Fibroblast of lung (primary cell): ENCODE measurements around the gene NHSL1.

Source experiments
- EZH2 ChIP-seq: IDR thresholded peaks from 2 replicates; pipeline ENCODE4 v1.5.1; 2012; ENCODE audit warnings: low read length, control low read depth, mild to moderate bottlenecking; ENCODE audit errors: missing control alignments
- TF ChIP-seq, protein P1 (sequence below), 2 donors: IDR thresholded peaks in 1 of 2; conservative IDR thresholded peaks in 1 of 2; 1 replicate in 1 of 2; 2 replicates in 1 of 2; pipeline ENCODE4 v1.5.1; 2011 to 2012; ENCODE audit warnings: low read length in 2 of 2, control low read depth in 1 of 2, inconsistent platforms in 1 of 2, low read depth in 1 of 2, mild to moderate bottlenecking in 1 of 2

DNA sequence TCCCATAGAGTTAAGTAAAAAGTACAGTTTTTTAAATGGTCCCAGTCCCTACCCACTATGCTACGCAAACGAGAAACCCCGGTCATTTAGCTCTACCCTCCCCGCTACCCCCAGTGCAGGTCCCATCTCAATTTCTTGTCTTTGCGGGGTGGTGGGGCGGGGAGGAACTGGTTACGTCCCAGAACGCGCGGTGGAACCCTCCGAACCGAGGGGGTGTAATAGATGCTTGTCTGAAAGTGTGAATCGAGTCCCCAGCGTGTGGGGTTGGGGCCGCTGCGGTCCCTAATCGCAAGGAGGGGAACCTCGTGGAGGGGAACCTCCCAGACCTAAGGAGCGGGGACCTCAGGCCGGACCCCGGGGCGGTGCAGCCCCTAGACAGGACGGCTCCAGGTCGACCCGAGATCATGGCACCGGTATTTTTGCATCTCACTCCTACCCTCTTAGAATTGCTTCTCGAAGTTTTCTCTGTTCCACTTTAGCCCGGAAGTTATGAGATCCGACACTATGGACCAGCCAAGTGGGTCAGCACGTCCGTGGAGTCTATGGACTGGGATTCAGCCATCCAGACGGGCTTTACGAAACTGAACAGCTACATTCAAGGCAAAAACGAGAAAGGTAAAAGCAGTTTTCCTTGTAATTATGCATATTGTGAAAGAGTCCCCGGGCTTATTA is 94.5 kb downstream of the NHSL1 start:
- TF ChIP-seq, protein P1, sequence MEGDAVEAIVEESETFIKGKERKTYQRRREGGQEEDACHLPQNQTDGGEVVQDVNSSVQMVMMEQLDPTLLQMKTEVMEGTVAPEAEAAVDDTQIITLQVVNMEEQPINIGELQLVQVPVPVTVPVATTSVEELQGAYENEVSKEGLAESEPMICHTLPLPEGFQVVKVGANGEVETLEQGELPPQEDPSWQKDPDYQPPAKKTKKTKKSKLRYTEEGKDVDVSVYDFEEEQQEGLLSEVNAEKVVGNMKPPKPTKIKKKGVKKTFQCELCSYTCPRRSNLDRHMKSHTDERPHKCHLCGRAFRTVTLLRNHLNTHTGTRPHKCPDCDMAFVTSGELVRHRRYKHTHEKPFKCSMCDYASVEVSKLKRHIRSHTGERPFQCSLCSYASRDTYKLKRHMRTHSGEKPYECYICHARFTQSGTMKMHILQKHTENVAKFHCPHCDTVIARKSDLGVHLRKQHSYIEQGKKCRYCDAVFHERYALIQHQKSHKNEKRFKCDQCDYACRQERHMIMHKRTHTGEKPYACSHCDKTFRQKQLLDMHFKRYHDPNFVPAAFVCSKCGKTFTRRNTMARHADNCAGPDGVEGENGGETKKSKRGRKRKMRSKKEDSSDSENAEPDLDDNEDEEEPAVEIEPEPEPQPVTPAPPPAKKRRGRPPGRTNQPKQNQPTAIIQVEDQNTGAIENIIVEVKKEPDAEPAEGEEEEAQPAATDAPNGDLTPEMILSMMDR (conservative IDR thresholded peaks at IDR 0.05 in 1 of 2, IDR thresholded peaks at IDR 0.05 in 1 of 2; ENCODE audit: low read depth in 1 of 2, low read length in 2 of 2), result no peak
- TF ChIP-seq EZH2, result no peak
